NCI-H1436 treated with DMSO at 0.1 percent for 48 hours (cell line): ENCODE measurements around the gene SCP2.

Experiments
- DNase-seq: peaks from one replicate; lab custom pipeline; 2025; lab: John Stamatoyannopoulos, UW

SCP2 gene

DNA sequence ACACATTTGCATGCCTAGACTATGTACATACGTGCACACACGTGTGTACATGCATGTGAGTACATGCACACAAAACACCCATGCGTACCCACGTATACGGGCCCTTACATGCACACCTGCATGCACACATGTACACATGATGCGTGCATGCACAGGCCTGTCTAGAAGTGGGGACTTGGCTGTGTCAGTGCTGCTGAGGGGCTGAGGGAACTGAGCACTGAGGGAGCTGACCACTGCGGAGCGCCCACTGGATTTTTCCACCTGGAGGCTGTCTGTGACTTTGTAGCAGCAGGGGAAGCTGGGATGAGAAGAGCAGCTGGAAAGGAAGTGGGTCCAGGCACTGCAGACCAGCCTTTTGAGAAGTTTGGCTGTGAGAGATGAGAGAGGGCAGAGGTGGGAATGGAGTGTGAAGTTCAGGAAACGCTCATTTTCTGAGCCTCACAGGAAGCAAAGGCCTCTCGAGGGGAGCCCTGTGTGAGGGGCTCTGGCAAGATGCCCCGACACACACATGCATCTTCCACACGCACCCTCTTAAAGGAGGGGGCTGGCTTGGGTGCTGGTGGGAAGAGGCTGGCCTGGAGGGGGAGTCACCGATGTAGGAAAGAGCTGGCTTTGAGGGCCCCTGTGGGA lies 155.9 kb downstream of the SCP2 start:
- no peak for DNase-seq

DNA sequence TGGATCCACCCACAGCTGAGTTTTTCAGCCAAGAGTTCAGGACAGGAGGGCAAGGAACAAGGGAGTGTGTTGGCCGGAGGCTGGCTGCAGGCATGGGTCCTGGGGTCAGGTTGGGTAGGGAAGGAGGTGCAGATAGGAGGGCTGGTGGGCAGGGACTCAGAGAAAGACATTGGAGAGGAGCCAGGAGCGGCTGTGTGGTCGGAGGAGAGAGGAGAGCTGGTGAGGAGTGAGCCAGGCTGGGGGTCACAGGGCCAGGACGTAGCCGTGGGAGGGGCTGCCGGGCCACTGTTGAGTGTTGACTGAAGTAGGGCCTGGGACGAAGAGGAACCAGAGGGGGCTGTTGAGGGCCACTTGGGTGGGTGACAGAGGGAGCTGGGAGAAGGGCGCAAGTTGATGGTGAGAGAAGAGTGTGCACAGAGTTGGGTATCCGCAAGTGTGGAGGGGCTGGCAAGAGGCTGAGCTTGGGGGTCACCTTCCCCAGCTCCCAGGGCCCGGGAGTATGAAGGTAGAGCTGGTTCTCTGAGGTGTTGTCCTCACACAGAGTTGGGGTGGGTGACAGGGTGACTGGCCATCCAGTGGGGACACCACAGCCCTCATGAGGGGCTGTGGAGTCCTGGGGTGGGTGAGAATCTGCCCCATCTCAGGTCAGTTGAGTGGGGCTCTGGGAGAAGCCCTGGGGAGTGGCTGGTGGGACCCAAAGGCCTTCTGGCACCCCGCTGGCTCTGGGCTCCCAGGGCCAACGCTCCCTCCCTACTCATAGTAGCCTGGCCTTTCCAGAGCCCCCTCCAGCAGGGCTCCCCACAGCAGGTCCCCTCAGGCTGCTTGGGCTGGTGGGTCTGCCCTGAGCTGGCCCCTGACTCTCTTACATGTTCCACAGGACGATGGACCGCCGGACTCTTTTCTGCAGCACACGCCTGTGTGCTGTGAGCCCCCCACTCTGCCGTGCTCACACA lies 156.8 kb downstream of the SCP2 start:
- no peak for DNase-seq

DNA sequence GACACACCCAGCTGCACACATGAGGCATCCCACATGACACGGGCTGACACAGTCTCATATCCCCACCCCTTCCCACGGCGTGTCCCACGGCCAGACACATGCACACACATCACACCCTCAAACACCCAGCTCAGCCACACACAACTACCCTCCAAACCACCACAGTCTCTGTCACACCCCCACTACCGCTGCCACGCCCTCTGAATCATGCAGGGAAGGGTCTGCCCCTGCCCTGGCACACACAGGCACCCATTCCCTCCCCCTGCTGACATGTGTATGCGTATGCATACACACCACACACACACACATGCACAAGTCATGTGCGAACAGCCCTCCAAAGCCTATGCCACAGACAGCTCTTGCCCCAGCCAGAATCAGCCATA lies 157.5 kb downstream of the SCP2 start:
- DNase-seq, result no peak

DNA sequence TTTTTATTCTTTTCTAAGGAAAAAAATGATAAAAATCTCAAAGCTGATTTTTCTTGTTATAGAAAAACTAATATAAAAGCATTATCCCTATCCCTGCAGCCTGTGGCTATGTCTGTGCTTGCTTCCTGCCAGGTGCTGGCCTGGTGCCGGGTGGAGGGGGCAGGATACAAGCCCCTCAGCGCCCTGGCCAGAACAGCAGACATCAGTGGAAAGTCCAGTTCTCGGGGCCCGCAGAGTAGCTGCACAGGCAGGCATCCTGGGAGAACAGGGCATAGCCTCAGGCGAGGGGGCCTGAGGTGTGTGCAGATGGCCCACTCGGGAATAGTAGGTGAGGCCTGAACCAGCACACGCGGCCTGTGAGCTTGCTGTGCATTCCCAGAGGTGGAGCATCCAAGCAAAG lies 158.3 kb downstream of the SCP2 start:
- no peak for DNase-seq

DNA sequence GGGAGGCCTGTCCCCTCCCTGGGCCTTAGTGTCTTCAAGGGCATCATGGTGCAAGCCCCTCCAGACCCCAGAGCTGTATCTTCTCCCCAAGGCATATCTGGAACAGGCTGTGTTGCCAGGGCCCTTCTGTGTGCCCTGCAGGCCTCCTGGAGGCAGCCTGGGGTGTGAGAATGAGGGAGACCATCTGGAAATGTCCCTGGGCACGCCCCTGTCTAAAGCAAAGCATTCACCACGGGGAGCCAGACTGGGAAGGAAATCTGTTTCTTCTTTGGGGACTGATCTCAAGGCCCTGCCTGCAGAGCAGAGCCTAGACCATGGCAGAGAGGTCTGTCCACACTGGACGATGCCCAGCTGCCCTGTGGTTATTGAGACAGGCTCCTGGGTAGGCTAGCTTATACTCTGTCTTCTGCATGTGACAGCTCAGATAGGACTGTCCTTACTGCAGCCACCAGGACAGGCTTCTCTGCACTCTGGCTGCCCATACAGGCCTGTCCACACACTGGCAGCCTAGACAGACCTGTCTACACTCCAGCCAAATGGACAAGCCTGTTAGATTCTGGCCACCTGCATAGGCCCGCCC lies 159.5 kb downstream of the SCP2 start:
- DNase-seq, result no peak

- no peak for DNase-seq
These were observed 160.5 kb downstream of the SCP2 start for GRCh38 chr1:53087332-53088285.

- DNase-seq, result no peak
These were observed 161.7 kb downstream of the SCP2 start for GRCh38 chr1:53088616-53089300.

GRCh38 chr1:53089478-53090226 lies 162.6 kb downstream of the SCP2 start:
- no peak for DNase-seq

GRCh38 chr1:53090227-53091147 lies 163.4 kb downstream of the SCP2 start:
- no peak for DNase-seq

DNA sequence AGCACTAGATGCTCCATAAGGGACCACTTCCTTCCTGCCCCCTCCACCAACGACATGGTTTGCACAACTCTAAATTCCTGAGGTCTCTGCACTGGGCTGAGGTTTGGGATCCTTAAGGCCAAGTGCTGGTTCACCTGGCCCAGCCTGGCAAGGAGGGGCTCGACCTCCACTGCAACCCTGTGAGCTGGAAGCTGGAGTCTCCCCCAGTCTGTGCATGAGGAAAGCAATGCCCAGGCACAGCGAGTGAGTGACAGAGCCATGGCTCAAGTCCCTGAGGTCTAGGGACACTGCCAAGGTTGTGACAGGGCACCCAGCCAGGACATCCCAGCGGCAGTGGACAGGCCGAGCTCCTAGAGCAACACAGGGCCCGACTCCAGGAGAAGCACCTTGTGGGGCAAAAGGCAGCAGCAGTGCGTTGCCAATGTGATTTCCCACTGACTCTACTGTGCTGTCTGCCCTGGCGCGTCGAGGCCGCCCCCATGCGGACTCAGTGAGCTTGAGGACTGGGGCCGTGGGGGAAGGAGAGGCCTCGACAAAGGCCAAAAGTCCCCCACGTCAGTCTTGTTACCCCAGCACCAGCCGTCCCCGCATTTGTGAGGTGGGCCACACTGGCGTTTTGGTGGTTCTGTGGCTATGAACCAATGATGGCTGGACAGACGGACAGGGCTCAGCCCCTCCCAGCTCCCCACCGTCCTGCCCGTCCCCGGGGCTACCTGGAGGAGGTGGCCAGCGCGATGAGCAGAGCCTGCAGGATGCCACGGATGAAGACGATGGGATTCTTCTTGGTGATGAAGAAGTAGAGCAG lies 165.0 kb downstream of the SCP2 start:
- no peak for DNase-seq

DNA sequence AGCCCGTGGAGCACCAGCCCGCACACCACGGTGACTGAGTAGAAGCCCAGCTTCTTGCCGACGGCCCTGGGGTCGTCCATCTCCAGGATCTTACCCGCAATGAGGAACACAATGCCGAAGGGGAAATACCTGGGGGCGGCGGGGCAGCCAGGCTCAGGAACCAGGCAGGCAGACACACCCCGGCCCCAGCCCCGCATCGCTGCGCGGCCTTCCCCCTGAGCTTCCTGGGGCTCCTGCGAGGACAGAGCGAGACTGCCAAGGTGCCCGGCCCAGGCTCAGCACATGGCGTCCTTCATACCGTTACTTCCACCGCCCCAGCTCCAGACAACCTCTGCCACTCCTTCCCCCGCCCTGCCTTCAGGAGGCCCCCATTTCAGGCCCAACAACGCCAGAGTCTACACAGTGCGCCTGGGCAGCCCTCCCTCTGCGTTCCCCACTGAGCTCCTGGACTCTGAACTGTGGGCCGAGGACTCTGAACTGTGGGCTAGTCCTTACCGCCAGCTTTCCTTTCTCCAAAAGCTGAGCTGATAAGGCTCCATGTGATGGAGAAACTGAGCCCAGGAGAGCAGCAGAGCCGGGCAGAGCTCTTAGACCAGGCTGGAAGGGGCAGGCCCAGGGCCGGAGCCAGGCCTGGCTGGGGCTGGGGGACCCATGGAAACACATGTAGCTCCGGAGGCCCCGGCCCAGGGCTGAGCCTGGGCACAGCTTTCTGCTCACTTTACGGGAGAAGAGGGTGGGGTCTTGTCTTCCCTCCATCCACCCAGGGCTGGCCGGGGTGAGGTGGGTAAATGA lies 165.8 kb downstream of the SCP2 start:
- no peak for DNase-seq

GRCh38 chr1:53093451-53093754 lies 166.3 kb downstream of the SCP2 start:
- no peak for DNase-seq

GRCh38 chr1:53093778-53094532 lies 166.9 kb downstream of the SCP2 start:
- DNase-seq, result no peak

DNA sequence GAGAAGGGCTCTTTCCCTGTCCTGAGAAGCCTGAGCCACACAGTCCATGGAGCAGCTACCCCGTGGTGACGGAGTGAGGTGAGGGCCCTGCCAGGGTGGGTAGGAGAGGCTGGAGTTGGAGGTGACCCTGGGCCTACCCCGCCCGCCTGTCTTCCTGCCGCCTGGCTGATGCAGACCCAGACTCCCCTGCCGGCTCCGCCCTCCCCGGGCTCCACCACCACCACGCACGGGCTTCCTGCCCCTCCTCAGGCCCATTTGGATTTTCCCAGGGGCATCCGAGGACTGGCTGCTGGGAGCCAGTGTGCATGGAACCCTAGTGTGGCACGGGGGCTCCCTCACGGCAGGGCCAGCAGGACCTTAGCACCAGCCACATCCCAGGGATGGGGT lies 167.4 kb downstream of the SCP2 start:
- no peak for DNase-seq
